IPS-18c (cell line): Measurements from ENCODE around the gene CLIC3.
A peak's percentile ranks its signal among the peaks of the same experiment; 100 is the strongest.
"Not testable (repeated sequence)": the region's sequence is repeated elsewhere in the genome, so short reads cannot be mapped to it uniquely, and the experiment has no call there.

Experiments used
- H3K4me3 ChIP-seq: 2 replicates; pipeline ENCODE4 v1.7.0; 2013; ENCODE audit warnings: low read depth, mild to moderate bottlenecking, low read length, moderate library complexity; ENCODE audit not compliant: insufficient read depth
- H3K9me3 ChIP-seq: one replicate; pipeline ENCODE4 v1.6.1; 2013; ENCODE audit warnings: mild to moderate bottlenecking, low read length, moderate library complexity; ENCODE audit not compliant: control insufficient read depth, insufficient read depth

Gene CLIC3

GRCh38 chr9:137033481-137033880 lies 37.1 kb upstream of the CLIC3 start:
- H3K9me3 ChIP-seq, H3K4me3 ChIP-seq: not testable (repeated sequence)

- H3K9me3 ChIP-seq: no peaks in the 10 kb centered on the region
- H3K4me3 ChIP-seq: no peak overlapping the region
These were observed 36.5 kb upstream of the CLIC3 start for GRCh38 chr9:137032858-137033257.

- no peaks in the 10 kb centered on the region for H3K9me3 ChIP-seq
- H3K4me3 ChIP-seq: no peak within 1 kb of the TSS
These were observed 35.7 kb upstream of the CLIC3 start, which contains the start of gene FUT7 for GRCh38 chr9:137031904-137032640. TSS of gene FUT7 (minus strand) at chr9:137032088. CDS start at chr9:137031991, 97 bp downstream.

- no peaks in the 10 kb centered on the region for H3K9me3 ChIP-seq
These were observed 34.5 kb upstream of the CLIC3 start for GRCh38 chr9:137030538-137031527.

GRCh38 chr9:137030006-137030405 lies 33.6 kb upstream of the CLIC3 start:
- H3K4me3 ChIP-seq: no peak overlapping the region
- H3K9me3 ChIP-seq: no peaks in the 10 kb centered on the region

More at GRCh38 chr9:137030538-137031527, 34.5 kb upstream of the CLIC3 start:
- H3K4me3 ChIP-seq: no peak overlapping the region

GRCh38 chr9:137029058-137029936 lies 32.9 kb upstream of the CLIC3 start:
- H3K4me3 ChIP-seq: peak overlapping the region; percentile 71; the same call in 1 of the 2 replicates
- no peaks in the 10 kb centered on the region for H3K9me3 ChIP-seq

GRCh38 chr9:137028263-137029057 lies 32.1 kb upstream of the CLIC3 start:
- no peaks in the 10 kb centered on the region for H3K9me3 ChIP-seq
- peak overlapping the region; percentile 71 for H3K4me3 ChIP-seq

- Histone ChIP-seq H3K9me3 (no peaks in the 10 kb centered on the region), H3K4me3 (peak within 1 kb of the TSS; percentile 71)
These were observed 31.2 kb upstream of the CLIC3 start, which contains the start of gene ABCA2 for GRCh38 chr9:137027369-137028262. TSS of gene ABCA2 (minus strand) at chr9:137028237. CDS start at chr9:137028140, 97 bp downstream.

GRCh38 chr9:137026828-137027227 lies 30.5 kb upstream of the CLIC3 start:
- H3K4me3 ChIP-seq: no peak overlapping the region
- no peaks in the 10 kb centered on the region for H3K9me3 ChIP-seq

GRCh38 chr9:137026384-137026783 lies 30.0 kb upstream of the CLIC3 start:
- Histone ChIP-seq H3K9me3 (no peaks in the 10 kb centered on the region), H3K4me3 (no peak overlapping the region)

- H3K9me3 ChIP-seq: no peaks in the 10 kb centered on the region
These were observed 29.2 kb upstream of the CLIC3 start for GRCh38 chr9:137025517-137025966.

GRCh38 chr9:137023583-137023991 lies 27.2 kb upstream of the CLIC3 start:
- Histone ChIP-seq H3K9me3 (no peaks in the 10 kb centered on the region), H3K4me3 (no peak overlapping the region)

More at GRCh38 chr9:137025517-137025966, 29.2 kb upstream of the CLIC3 start:
- H3K4me3 ChIP-seq: no peak overlapping the region

- Histone ChIP-seq H3K9me3 (no peaks in the 10 kb centered on the region), H3K4me3 (no peak overlapping the region)
These were observed 26.8 kb upstream of the CLIC3 start for GRCh38 chr9:137023157-137023556.

GRCh38 chr9:137022662-137023008 lies 26.3 kb upstream of the CLIC3 start:
- H3K9me3 ChIP-seq: no peaks in the 10 kb centered on the region
- no peak overlapping the region for H3K4me3 ChIP-seq

GRCh38 chr9:137021979-137022661 lies 25.8 kb upstream of the CLIC3 start:
- Histone ChIP-seq H3K4me3 (no peak overlapping the region), H3K9me3 (no peaks in the 10 kb centered on the region)
